ENCODE measurements around the gene MRPL36. TPM values are rescaled to one million over a fixed set of nuclear protein-coding genes. Genes with fewer than 3 reads are reported as not detected.

Gene MRPL36
- total and polyA plus RNA-seq, 4 donors, result 22.3 to 106 (median 56.3) TPM

DNA sequence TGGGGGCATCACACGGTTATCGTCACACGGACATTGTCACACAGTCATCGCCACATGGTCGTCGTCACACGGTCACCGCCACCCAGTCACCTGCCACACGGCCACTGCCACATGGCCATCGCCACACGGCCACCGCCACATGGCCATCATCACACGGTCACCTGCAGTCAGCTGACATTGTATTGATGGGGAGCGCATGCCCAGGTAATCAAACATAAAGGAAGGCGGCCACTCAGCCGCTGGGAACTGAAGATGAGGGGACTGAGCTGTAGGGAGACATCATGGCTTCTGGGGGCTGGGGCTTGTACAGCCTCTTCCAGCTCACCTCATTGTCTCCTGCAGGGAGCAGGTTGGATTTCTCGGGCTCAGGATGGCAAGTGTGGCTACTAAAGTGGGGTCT is 49.2 kb downstream of the MRPL36 start:
- no peak overlapping the region for H3K9ac ChIP-seq (ENCODE audit: low read depth in 1 of 2, low read length in 2 of 2)
- H3K36me3 ChIP-seq (ENCODE audit: control insufficient read depth in 4 of 4, insufficient read depth in 3 of 4, low read depth in 1 of 4, low read length in 3 of 4), result no peaks in the 10 kb centered on the region
- 89% methylated on average over 17 of the region's 17 CpGs for WGBS
- H3K9me3 ChIP-seq (ENCODE audit: control insufficient read depth in 4 of 4, low read length in 3 of 4), result no peaks in the 10 kb centered on the region
- DNase-seq (ENCODE audit: low spot score), result no peak
- peaks cover 0 to 4% (median 1%) of the 10 kb centered on the region in 4 donors for H3K27me3 ChIP-seq (ENCODE audit: control insufficient read depth in 4 of 4, insufficient read depth in 4 of 4, low read length in 3 of 4)
- TF ChIP-seq YY1 (IDR thresholded peaks at IDR 0.05), result no peak
- TF ChIP-seq RXRA (IDR thresholded peaks at IDR 0.05), result no peak
- TF ChIP-seq NR2F2 (IDR thresholded peaks at IDR 0.05), result no peak
- TF ChIP-seq EGR1 (IDR thresholded peaks at IDR 0.05; ENCODE audit: low read depth in 2 of 2), result no peak
- TF ChIP-seq, protein P1, sequence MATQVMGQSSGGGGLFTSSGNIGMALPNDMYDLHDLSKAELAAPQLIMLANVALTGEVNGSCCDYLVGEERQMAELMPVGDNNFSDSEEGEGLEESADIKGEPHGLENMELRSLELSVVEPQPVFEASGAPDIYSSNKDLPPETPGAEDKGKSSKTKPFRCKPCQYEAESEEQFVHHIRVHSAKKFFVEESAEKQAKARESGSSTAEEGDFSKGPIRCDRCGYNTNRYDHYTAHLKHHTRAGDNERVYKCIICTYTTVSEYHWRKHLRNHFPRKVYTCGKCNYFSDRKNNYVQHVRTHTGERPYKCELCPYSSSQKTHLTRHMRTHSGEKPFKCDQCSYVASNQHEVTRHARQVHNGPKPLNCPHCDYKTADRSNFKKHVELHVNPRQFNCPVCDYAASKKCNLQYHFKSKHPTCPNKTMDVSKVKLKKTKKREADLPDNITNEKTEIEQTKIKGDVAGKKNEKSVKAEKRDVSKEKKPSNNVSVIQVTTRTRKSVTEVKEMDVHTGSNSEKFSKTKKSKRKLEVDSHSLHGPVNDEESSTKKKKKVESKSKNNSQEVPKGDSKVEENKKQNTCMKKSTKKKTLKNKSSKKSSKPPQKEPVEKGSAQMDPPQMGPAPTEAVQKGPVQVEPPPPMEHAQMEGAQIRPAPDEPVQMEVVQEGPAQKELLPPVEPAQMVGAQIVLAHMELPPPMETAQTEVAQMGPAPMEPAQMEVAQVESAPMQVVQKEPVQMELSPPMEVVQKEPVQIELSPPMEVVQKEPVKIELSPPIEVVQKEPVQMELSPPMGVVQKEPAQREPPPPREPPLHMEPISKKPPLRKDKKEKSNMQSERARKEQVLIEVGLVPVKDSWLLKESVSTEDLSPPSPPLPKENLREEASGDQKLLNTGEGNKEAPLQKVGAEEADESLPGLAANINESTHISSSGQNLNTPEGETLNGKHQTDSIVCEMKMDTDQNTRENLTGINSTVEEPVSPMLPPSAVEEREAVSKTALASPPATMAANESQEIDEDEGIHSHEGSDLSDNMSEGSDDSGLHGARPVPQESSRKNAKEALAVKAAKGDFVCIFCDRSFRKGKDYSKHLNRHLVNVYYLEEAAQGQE (IDR thresholded peaks at IDR 0.05), result no peak
- TF ChIP-seq, protein P2, sequence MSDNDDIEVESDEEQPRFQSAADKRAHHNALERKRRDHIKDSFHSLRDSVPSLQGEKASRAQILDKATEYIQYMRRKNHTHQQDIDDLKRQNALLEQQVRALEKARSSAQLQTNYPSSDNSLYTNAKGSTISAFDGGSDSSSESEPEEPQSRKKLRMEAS (IDR thresholded peaks at IDR 0.05), result no peak
- TF ChIP-seq, protein P3, sequence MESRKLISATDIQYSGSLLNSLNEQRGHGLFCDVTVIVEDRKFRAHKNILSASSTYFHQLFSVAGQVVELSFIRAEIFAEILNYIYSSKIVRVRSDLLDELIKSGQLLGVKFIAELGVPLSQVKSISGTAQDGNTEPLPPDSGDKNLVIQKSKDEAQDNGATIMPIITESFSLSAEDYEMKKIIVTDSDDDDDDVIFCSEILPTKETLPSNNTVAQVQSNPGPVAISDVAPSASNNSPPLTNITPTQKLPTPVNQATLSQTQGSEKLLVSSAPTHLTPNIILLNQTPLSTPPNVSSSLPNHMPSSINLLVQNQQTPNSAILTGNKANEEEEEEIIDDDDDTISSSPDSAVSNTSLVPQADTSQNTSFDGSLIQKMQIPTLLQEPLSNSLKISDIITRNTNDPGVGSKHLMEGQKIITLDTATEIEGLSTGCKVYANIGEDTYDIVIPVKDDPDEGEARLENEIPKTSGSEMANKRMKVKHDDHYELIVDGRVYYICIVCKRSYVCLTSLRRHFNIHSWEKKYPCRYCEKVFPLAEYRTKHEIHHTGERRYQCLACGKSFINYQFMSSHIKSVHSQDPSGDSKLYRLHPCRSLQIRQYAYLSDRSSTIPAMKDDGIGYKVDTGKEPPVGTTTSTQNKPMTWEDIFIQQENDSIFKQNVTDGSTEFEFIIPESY (IDR thresholded peaks at IDR 0.05), result no peak
- TF ChIP-seq FOXA1 (IDR thresholded peaks at IDR 0.05), result no peak
- no peak for TF ChIP-seq GABPA (IDR thresholded peaks at IDR 0.05 in 1 of 2, conservative IDR thresholded peaks at IDR 0.05 in 1 of 2)
- TF ChIP-seq, protein P4, sequence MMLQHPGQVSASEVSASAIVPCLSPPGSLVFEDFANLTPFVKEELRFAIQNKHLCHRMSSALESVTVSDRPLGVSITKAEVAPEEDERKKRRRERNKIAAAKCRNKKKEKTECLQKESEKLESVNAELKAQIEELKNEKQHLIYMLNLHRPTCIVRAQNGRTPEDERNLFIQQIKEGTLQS (IDR thresholded peaks at IDR 0.05), result no peak
- no peak for TF ChIP-seq HNF4G (IDR thresholded peaks at IDR 0.05)
- TF ChIP-seq TAF1 (conservative IDR thresholded peaks at IDR 0.05), result no peak
- no peak for TF ChIP-seq HNF4A (conservative IDR thresholded peaks at IDR 0.05)
- TF ChIP-seq RAD21 (IDR thresholded peaks at IDR 0.05), result no peak
- no peak for TF ChIP-seq JUND (IDR thresholded peaks at IDR 0.05)
- H3K4me1 ChIP-seq (ENCODE audit: control insufficient read depth in 4 of 4, insufficient read depth in 4 of 4, low read length in 3 of 4), result no peaks in the 10 kb centered on the region
- no peak overlapping the region for H3K27ac ChIP-seq (ENCODE audit: low read depth in 1 of 2, low read length in 2 of 2)
- H3K4me3 ChIP-seq (ENCODE audit: low read depth in 1 of 3, low read length in 3 of 3), result no peak overlapping the region

DNA sequence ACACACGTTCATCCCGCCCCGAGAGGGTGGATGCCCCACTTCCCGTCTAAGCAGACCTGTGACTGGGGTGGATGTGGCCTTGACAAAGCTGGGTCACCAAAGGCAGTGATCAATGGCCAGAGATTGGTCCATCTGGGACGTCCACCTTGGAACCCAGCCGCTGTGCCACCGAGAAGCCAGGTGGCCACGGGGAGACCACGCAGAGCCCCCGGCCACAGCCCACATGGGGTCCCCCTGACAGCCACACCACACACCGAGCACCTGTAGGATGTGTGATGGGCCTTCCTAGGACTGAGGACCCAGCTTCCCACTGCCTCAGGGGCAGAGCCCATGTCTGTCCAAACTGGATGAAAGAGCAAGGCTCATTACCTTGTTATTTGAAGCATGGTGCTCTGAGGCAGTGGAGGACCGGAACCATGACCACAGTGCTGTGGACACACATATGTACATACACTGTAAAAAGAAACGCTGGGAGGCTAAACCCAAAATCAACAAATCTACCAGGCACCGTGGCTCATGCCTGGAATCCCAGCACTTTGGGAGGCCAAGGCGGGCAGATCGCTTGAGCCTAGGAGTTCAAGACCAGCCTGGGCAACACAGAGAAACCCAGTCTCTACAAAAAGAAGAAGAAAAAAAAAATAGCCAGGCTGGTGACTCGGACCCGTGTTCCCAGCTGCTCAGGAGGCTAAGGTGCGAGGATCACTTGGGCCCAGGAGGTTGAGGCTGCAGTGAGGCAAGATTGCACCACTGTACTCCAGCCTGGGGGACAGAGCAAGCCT is 50.1 kb downstream of the MRPL36 start:
- Histone ChIP-seq H3K4me3 (ENCODE audit: low read depth in 1 of 3, low read length in 3 of 3) (no peak overlapping the region), H3K27me3 (ENCODE audit: control insufficient read depth in 4 of 4, insufficient read depth in 4 of 4, low read length in 3 of 4) (peaks cover 0 to 4% (median 1%) of the 10 kb centered on the region in 4 donors), H3K9ac (ENCODE audit: low read depth in 1 of 2, low read length in 2 of 2) (no peak overlapping the region), H3K9me3 (ENCODE audit: control insufficient read depth in 4 of 4, low read length in 3 of 4) (no peaks in the 10 kb centered on the region), H3K27ac (ENCODE audit: low read depth in 1 of 2, low read length in 2 of 2) (no peak overlapping the region), H3K36me3 (ENCODE audit: control insufficient read depth in 4 of 4, insufficient read depth in 3 of 4, low read depth in 1 of 4, low read length in 3 of 4) (no peaks in the 10 kb centered on the region), H3K4me1 (ENCODE audit: control insufficient read depth in 4 of 4, insufficient read depth in 4 of 4, low read length in 3 of 4) (no peaks in the 10 kb centered on the region)
- 82% methylated on average over 19 of the region's 19 CpGs for WGBS
- no peak for DNase-seq (ENCODE audit: low spot score)
- TF ChIP-seq YY1 (IDR thresholded peaks at IDR 0.05), result no peak
- TF ChIP-seq, protein P1 (IDR thresholded peaks at IDR 0.05), result no peak
- TF ChIP-seq, protein P4 (IDR thresholded peaks at IDR 0.05), result no peak
- TF ChIP-seq, protein P5, sequence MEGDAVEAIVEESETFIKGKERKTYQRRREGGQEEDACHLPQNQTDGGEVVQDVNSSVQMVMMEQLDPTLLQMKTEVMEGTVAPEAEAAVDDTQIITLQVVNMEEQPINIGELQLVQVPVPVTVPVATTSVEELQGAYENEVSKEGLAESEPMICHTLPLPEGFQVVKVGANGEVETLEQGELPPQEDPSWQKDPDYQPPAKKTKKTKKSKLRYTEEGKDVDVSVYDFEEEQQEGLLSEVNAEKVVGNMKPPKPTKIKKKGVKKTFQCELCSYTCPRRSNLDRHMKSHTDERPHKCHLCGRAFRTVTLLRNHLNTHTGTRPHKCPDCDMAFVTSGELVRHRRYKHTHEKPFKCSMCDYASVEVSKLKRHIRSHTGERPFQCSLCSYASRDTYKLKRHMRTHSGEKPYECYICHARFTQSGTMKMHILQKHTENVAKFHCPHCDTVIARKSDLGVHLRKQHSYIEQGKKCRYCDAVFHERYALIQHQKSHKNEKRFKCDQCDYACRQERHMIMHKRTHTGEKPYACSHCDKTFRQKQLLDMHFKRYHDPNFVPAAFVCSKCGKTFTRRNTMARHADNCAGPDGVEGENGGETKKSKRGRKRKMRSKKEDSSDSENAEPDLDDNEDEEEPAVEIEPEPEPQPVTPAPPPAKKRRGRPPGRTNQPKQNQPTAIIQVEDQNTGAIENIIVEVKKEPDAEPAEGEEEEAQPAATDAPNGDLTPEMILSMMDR (IDR thresholded peaks at IDR 0.05; ENCODE audit: low read depth, low read length, missing input control), result no peak
- no peak for TF ChIP-seq RAD21 (IDR thresholded peaks at IDR 0.05)
- TF ChIP-seq EGR1 (IDR thresholded peaks at IDR 0.05; ENCODE audit: low read depth in 2 of 2), result no peak
- no peak for TF ChIP-seq JUND (IDR thresholded peaks at IDR 0.05)
- no peak for TF ChIP-seq SP1 (IDR thresholded peaks at IDR 0.05)
- TF ChIP-seq FOXA1 (IDR thresholded peaks at IDR 0.05), result no peak
- no peak for TF ChIP-seq FOXA2 (IDR thresholded peaks at IDR 0.05)
- TF ChIP-seq NR2F2 (IDR thresholded peaks at IDR 0.05), result no peak
